Thymus (tissue), 11 donors: ENCODE measurements around the gene CXCR6. TPM values are rescaled to one million over a fixed set of nuclear protein-coding genes. Genes with fewer than 3 reads are reported as not detected.

ENCODE experiments used
- DNase-seq, 9 donors: peaks; one replicate each; pipeline ENCODE4 v3.0.0-alpha.2; 2013; ENCODE audit warnings: low spot score in 9 of 9, low read depth in 6 of 9, missing footprints in 1 of 9
- H3K27ac ChIP-seq, 2 donors: one replicate each; pipeline ENCODE4 v1.5.1; 2013; ENCODE audit warnings: control low read depth in 1 of 2, low read depth in 1 of 2, low read length in 1 of 2, mild to moderate bottlenecking in 1 of 2, moderate library complexity in 1 of 2
- H3K27me3 ChIP-seq, 2 donors: one replicate each; pipeline ENCODE4 v1.5.1; 2013; ENCODE audit warnings: low read length in 1 of 2; ENCODE audit not compliant: control insufficient read depth in 2 of 2, insufficient read depth in 1 of 2
- H3K36me3 ChIP-seq, 2 donors: one replicate each; pipeline ENCODE4 v1.5.1; 2013; ENCODE audit warnings: low read length in 1 of 2, mild to moderate bottlenecking in 1 of 2, moderate library complexity in 1 of 2; ENCODE audit not compliant: control insufficient read depth in 2 of 2, insufficient read depth in 2 of 2
- H3K4me1 ChIP-seq, 2 donors: one replicate each; pipeline ENCODE4 v1.5.1; 2013; ENCODE audit warnings: low read length in 2 of 2; ENCODE audit not compliant: control insufficient read depth in 2 of 2, insufficient read depth in 2 of 2
- H3K4me3 ChIP-seq, 2 donors: one replicate each; pipeline ENCODE4 v1.5.1; 2013; ENCODE audit warnings: low read length in 2 of 2, control low read depth in 1 of 2, mild to moderate bottlenecking in 1 of 2
- H3K9me3 ChIP-seq, 2 donors: one replicate each; pipeline ENCODE4 v1.5.1; 2013; ENCODE audit warnings: low read length in 1 of 2, mild to moderate bottlenecking in 1 of 2; ENCODE audit not compliant: control insufficient read depth in 2 of 2, insufficient read depth in 1 of 2
- WGBS: extraction: QIAGEN DNeasy Blood & Tissue Kit; methylation state at CpG from one replicate; pipeline ENCODE4 v1.1.7; 2013; 5-methylcytosine and 5-hydroxymethylcytosine counted together
- polyA plus RNA-seq: library from polyadenylated mRNA; stranded (reverse); fragments of 200-250 nt; gene quantifications from one replicate; pipeline ENCODE4 v1.2.3, GENCODE V29; 2013
- total RNA-seq: library from RNA; stranded (reverse); fragments of 120-200 nt; gene quantifications from one replicate; pipeline ENCODE4 v1.2.4, GENCODE V29; 2013
- donor health status: healthy.

The CXCR6 gene
- total and polyA plus RNA-seq, 2 donors = 8.5 to 10.4 TPM

DNA sequence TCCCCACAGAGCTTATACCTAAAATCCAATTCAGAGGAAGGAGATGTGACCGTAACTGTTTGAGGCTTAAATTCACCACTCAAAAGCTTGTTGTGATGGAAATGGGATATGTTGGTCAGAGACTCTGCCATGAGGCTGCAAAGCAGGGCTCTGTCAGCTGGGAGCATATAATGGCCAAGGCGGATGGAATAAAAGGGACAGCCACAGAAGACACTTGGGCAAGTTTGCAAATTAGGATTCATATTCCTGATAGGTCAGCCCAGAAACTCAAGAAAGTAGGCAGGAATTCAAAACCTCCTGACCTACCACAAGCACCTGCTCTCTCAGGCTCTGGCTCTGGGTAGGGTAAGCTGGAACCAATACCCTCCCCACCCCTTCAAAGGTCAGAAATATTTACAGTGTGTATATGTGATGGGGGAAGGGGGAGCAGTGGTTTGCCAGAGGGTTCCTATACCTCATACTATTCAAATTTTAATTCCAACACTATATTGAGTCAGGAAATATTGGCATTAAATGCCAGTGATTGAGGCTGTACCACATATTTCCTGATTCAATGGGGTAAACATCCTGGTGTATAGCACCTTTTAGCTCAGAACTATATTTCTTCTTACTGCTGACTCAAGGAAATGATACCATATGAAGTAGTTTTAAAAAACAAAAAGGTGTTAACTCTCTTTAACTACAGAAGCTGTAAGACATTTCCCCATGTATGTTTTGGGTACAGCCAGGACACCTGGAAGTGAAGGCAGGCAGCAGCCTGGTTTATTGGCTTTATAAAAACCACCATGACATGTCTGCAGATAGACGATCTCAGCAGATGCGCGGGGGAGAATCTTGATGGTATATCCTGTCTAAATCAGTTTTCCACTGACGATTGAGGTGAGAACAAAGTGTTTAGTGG lies 33.2 kb downstream of the CXCR6 start:
- Histone ChIP-seq H3K36me3 (peaks cover 26 to 71% of the 10 kb centered on the region in 2 donors), H3K4me3 (no peak overlapping the region), H3K27me3 (no peaks in the 10 kb centered on the region), H3K9me3 (no peaks in the 10 kb centered on the region), H3K4me1 (peaks cover 77 to 89% of the 10 kb centered on the region in 2 donors), H3K27ac (peak overlapping the region; percentile 82 to 96)
- DNase-seq = peak in 2 of 9 donors; percentile 63 to 82
- 26% methylated on average over 6 of the region's 6 CpGs for WGBS

DNA sequence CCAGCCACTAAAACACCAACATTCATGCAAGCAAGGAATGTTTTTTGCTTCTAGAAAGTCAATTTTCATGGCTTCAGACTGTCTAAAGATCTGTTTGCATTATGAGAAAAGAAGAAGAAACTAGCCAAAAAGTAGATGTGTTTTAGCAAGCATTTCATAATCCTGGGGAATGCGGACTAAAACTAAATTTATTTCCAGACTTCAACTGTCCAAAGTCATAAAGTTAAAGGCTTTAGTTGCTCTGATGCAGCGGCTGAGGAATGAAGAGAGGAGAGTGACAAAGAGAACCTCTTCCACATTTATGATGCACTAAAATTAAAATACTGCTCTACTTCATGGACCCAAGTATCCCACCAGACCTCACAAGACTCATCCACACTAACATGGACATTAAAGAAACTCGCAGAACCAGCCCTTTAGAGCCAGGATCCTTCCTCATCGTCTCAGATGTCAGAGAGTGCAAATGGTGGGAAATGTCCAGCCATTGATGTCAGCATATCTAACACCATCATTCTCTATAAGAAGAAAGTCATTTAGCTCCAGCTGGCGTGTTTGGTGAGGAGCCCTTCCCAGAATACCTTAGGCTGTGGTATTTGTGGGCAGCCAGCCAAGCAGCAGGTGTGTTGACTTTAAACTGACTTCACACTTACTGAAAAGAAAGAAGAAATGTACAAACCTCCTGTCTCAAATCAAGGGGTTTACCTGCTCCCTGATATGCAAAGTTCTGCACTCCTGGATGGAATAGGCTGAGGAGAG lies 34.9 kb downstream of the CXCR6 start:
- peak in 8 of 9 donors; percentile 71 to 95 (median 84) for DNase-seq
- 35% methylated on average over 5 of the region's 5 CpGs for WGBS
- no peaks in the 10 kb centered on the region for H3K27me3 ChIP-seq
- H3K9me3 ChIP-seq = no peaks in the 10 kb centered on the region
- peaks cover 36 to 74% of the 10 kb centered on the region in 2 donors for H3K36me3 ChIP-seq
- no peak overlapping the region for H3K4me3 ChIP-seq
- peak overlapping the region; percentile 48 to 89 for H3K27ac ChIP-seq
- H3K4me1 ChIP-seq = peaks cover 71 to 93% of the 10 kb centered on the region in 2 donors

DNA sequence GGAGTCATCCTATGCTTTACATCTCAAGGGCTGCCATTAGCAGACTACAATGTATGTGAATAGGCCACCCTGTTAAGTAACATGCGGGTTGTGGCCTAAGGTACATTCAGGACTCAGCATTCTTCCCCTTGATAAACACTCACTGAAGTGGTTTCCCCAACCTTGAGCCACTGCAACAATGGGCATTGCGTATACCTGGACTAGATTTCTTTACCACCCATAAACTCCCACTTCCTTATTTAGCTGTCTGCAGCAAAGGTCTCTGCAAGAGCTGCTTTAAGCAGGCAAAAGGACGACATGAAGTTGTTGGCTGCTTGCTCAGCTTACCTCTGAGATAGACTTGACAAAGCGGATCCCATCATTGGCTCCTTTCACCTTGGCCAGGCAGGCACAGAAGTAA lies 36.1 kb downstream of the CXCR6 start:
- no peak overlapping the region for H3K4me3 ChIP-seq
- DNase-seq = peak in 1 of 9 donors; percentile 61
- H3K27ac ChIP-seq = peak overlapping the region; percentile 78 to 89
- H3K36me3 ChIP-seq = peaks cover 43 to 78% of the 10 kb centered on the region in 2 donors
- no peaks in the 10 kb centered on the region for H3K27me3 ChIP-seq
- H3K4me1 ChIP-seq = peaks cover 61 to 92% of the 10 kb centered on the region in 2 donors
- no peaks in the 10 kb centered on the region for H3K9me3 ChIP-seq
- 74% methylated on average over 4 of the region's 4 CpGs for WGBS

DNA sequence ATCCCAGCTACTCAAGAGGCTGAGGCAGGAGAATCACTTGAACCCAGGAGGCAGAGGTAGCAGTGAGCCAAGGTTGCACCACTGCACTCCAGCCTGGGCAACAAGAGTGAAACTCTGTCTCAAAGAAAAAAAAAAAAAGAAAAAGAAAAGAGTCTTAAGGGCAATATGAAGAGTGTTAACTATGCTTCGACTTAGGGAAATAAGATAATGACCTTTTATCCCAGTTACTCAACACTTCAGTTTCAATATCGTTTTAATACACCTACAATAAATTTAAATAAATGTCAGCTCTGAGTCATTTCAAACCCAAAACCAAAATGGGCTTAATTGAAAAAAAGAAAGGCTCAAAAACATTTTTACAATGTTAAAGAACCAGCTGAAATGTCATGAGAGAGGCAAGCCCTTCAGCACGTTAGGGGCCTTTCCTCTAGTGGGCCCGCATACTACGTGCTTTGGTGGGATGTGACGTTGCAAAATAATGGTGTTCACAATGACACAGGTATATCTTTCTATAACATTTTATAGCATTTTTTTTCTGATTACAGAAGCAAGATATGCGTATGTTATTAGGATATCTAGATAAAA lies 37.1 kb downstream of the CXCR6 start:
- H3K4me1 ChIP-seq = peaks cover 52 to 89% of the 10 kb centered on the region in 2 donors
- no peak overlapping the region for H3K4me3 ChIP-seq
- H3K27me3 ChIP-seq = no peaks in the 10 kb centered on the region
- DNase-seq = no peak
- no peak overlapping the region for H3K27ac ChIP-seq
- 91% methylated on average over 7 of the region's 7 CpGs for WGBS
- peaks cover 43 to 75% of the 10 kb centered on the region in 2 donors for H3K36me3 ChIP-seq
- H3K9me3 ChIP-seq = no peaks in the 10 kb centered on the region

DNA sequence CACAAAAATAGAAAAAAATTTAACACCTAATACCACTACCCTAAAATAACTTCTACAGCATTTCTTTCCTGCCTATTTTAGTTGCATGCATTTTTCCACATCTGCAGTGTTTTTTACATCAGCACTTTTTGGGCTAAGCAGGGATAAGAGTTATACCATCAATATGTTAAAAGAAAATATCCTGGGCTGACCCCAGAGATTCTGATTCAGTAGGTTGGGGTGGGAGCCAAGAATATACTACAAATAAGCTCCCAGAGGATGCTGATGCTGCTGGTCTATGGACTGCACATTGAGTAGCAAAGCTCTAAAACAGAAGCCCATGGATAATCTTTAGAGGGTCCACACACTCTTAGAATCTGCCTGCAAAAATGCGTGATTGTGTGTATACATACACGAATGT lies 37.6 kb downstream of the CXCR6 start:
- WGBS = 97% methylated on average over 2 of the region's 2 CpGs

DNA sequence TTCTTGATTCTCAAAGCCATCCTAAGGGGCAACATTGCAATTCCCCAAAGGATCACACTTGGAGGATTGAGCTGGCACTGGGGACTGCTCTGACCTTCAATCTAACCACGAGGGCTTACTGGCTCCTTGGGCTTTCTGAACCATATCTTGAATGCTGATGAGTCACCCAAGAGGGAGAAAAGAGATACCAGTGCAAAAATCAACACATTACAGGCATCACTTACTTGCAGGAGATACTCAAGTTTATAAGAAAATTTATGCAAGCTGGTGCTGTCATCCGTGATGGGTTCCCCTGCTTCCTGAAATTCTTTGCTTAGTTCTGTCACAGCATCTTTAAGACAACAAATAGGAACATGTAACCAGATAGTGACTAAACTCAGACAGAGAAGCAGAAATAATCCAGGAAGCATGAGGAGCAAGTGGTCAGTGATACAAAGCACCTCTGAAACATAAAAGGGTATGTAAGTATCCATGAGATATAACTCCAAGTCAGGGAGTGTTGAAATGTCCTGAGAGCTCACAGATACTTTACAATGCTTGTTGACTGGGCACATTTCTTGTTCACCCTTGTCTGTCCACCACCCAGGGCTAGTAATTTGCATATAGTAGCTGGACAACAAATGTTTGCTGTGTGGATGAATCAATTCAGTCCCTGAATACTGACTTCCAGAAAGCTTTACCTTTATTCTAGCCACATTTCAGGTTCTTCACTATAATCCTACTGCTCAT lies 38.2 kb downstream of the CXCR6 start:
- WGBS = 91% methylated on average over 2 of the region's 2 CpGs
- peak overlapping the region in 1 of 2 donors; percentile 39 for H3K27ac ChIP-seq

More for the DNA sequence above, 37.6 kb downstream of the CXCR6 start:
- H3K9me3 ChIP-seq = no peaks in the 10 kb centered on the region
- no peak for DNase-seq
- H3K27me3 ChIP-seq = no peaks in the 10 kb centered on the region
- H3K4me1 ChIP-seq = peaks cover 47 to 89% of the 10 kb centered on the region in 2 donors
- no peak overlapping the region for H3K27ac ChIP-seq
- peaks cover 43 to 75% of the 10 kb centered on the region in 2 donors for H3K36me3 ChIP-seq
- H3K4me3 ChIP-seq = no peak overlapping the region

DNA sequence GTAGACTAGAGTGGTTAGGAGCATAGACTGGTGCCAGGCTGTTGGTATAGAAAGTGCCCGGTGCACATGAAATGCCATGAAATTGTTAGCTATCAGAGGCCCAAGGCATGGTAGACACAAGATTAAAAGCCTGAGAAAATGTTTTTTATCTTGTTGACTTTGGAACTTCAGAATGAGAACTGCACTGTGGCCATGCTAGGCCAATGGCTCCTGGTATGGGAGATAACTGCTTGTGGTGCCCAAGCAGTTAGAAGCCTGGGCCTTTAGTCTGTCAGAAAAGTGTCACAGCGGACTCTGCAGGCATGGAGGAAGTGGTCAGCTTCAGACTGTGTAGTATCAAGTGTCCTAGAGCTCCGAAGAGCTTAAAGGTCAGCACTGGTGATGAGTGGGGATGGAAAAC lies 40.5 kb downstream of the CXCR6 start:
- no peaks in the 10 kb centered on the region for H3K9me3 ChIP-seq
- no peak overlapping the region for H3K4me3 ChIP-seq
- H3K36me3 ChIP-seq = peaks cover 49 to 73% of the 10 kb centered on the region in 2 donors
- DNase-seq = no peak
- WGBS = 97% methylated on average over 3 of the region's 3 CpGs
- H3K27ac ChIP-seq = no peak overlapping the region
- H3K4me1 ChIP-seq = peaks cover 23 to 87% of the 10 kb centered on the region in 2 donors
- H3K27me3 ChIP-seq = no peaks in the 10 kb centered on the region

More for the DNA sequence above, 38.2 kb downstream of the CXCR6 start:
- H3K4me3 ChIP-seq = no peak overlapping the region
- H3K36me3 ChIP-seq = peaks cover 45 to 71% of the 10 kb centered on the region in 2 donors
- H3K27me3 ChIP-seq = no peaks in the 10 kb centered on the region
- H3K9me3 ChIP-seq = no peaks in the 10 kb centered on the region
- peaks cover 40 to 88% of the 10 kb centered on the region in 2 donors for H3K4me1 ChIP-seq
- no peak for DNase-seq
